Naive B cell (primary cell): Measurements from ENCODE around the gene HMGCS2. TPM values are rescaled to one million over a fixed set of nuclear protein-coding genes. Genes with fewer than 3 reads are reported as not detected.

Experiments
- ATAC-seq, 2 donors: fragments of 150-1000 bp; cut with Tn5 transposase; 2 replicates each; pipeline ENCODE4 v1.10.0; 2021; ENCODE audit warnings: low read depth in 2 of 2, mild to moderate bottlenecking in 2 of 2, moderate library complexity in 2 of 2
- DNase-seq: peaks from one replicate; pipeline ENCODE4 v3.0.0; 2022
- H3K27ac Mint-ChIP-seq, 6 donors: one replicate each; pipeline ENCODE4 v1.8.0; 2020 to 2022; ENCODE audit warnings: mild to moderate bottlenecking in 6 of 6, mixed read lengths in 6 of 6, moderate library complexity in 5 of 6, inconsistent platforms in 2 of 6
- H3K27me3 Mint-ChIP-seq, 3 donors: one replicate each; pipeline ENCODE4 v1.8.0; 2021 to 2022; ENCODE audit warnings: mixed read lengths in 3 of 3, mild to moderate bottlenecking in 1 of 3
- H3K36me3 Mint-ChIP-seq, 2 donors: one replicate each; pipeline ENCODE4 v1.8.0; 2020 to 2022; ENCODE audit warnings: mixed read lengths in 2 of 2, inconsistent platforms in 1 of 2, mild to moderate bottlenecking in 1 of 2
- H3K4me1 Mint-ChIP-seq, 3 donors: one replicate each; pipeline ENCODE4 v1.8.0; 2020 to 2022; ENCODE audit warnings: mixed read lengths in 3 of 3, inconsistent platforms in 1 of 3, mild to moderate bottlenecking in 1 of 3, moderate library complexity in 1 of 3
- H3K4me3 Mint-ChIP-seq, 8 donors: one replicate each; pipeline ENCODE4 v1.8.0; 2020 to 2022; ENCODE audit warnings: mild to moderate bottlenecking in 8 of 8, mixed read lengths in 8 of 8, moderate library complexity in 8 of 8, inconsistent platforms in 2 of 8
- H3K9me3 Mint-ChIP-seq, 7 donors: one replicate each; pipeline ENCODE4 v1.8.0; 2020 to 2022; ENCODE audit warnings: mixed read lengths in 7 of 7, mild to moderate bottlenecking in 5 of 7, inconsistent platforms in 2 of 7, moderate library complexity in 1 of 7
- polyA plus RNA-seq, 6 donors: library from polyadenylated mRNA; unstranded; fragments of 300-500 nt; fragmentation: Illumina TruSeq; gene quantifications; one replicate each; pipeline ENCODE4 v1.2.3, GENCODE V29; 2021; ENCODE audit warnings: low read depth in 6 of 6

The HMGCS2 gene
- polyA plus RNA-seq, 6 donors from 2014 or later: not detected

DNA sequence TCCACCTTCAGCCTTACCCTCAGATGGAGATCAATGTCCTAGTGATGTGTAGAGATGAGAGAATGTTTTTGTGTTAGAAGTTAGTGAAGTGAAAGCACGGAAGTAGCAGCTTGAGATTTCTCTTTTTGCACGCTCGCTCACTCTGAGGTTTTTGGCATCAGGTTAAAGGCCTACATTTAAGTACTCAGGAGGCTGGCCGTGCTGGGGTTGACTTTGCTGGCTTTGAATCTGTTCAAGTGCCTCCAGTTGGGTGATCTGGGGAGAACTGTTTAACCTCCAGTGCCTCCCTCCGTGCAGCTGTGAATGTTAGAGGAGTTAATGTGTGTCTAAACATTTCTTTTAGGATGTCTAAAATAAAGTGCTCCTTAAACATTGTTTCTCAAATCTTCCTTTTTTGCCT lies 43.1 kb downstream of the HMGCS2 start:
- DNase-seq (no peak), ATAC-seq (no peak)
- Mint-ChIP-seq H3K27me3 (no peaks in the 10 kb centered on the region), H3K4me3 (no peak overlapping the region), H3K9me3 (no peaks in the 10 kb centered on the region), H3K27ac (no peak overlapping the region), H3K36me3 (peaks cover 0 to 5% of the 10 kb centered on the region in 2 donors), H3K4me1 (peaks cover 5 to 10% (median 9%) of the 10 kb centered on the region in 3 donors)

DNA sequence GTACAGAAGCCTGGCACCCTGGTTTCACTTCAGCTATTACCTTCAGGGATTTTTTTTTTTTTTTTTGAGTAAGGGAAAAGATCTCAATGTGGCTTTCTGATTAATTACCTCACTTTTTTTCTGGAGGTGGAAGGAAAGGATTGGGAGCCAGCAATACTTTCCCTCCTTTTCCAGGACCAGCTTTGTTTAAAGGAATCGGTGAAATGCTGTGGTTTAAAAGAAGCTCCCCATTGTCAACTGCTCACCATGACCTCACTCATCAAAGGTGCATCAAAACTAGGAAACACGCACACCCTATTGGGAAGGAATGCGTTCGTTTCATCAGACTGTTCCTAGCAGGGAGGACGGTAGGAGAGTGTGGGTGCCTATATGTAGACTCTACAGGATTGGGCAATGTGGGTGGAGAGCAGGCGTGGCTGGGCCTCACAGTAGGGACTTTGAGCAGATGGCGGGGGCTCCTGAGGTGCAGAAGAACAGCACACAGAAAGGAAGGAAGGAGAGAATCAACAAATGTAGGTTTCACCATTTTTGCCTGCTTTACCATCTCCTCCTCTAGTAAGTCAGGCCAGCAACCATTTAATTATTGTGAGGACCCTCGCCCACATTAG lies 44.0 kb downstream of the HMGCS2 start:
- H3K27ac Mint-ChIP-seq: no peak overlapping the region
- peaks cover 0 to 5% of the 10 kb centered on the region in 2 donors for H3K36me3 Mint-ChIP-seq
- ATAC-seq: no peak

DNA sequence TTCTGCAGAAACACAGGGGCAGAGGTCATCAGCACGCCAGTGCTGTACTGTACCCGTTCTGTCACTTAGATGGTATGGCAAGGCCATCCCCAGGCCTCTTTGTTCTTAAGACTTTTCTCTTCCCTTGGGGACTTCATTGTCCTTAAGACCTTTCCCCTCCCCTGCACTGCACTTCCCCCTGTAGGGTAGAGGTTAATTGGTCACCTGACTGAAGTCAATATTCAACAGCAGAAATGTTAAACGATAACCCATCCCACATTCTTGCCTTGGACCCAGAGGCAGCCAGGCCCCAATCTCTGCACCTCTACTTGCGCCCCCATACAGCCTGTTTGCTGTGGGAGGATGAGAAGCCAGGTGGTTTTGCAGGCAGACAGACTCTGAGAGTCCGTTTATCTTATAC lies 46.8 kb downstream of the HMGCS2 start:
- Mint-ChIP-seq H3K9me3 (no peaks in the 10 kb centered on the region), H3K27me3 (no peaks in the 10 kb centered on the region), H3K27ac (no peak overlapping the region), H3K4me1 (no peaks in the 10 kb centered on the region), H3K36me3 (peaks cover 0 to 5% of the 10 kb centered on the region in 2 donors), H3K4me3 (no peak overlapping the region)
- DNase-seq: no peak
- ATAC-seq: no peak

More for the DNA sequence above, 44.0 kb downstream of the HMGCS2 start:
- Mint-ChIP-seq H3K4me3 (no peak overlapping the region), H3K27me3 (no peaks in the 10 kb centered on the region), H3K4me1 (peaks cover 5 to 10% (median 9%) of the 10 kb centered on the region in 3 donors), H3K9me3 (no peaks in the 10 kb centered on the region)
- DNase-seq: no peak

DNA sequence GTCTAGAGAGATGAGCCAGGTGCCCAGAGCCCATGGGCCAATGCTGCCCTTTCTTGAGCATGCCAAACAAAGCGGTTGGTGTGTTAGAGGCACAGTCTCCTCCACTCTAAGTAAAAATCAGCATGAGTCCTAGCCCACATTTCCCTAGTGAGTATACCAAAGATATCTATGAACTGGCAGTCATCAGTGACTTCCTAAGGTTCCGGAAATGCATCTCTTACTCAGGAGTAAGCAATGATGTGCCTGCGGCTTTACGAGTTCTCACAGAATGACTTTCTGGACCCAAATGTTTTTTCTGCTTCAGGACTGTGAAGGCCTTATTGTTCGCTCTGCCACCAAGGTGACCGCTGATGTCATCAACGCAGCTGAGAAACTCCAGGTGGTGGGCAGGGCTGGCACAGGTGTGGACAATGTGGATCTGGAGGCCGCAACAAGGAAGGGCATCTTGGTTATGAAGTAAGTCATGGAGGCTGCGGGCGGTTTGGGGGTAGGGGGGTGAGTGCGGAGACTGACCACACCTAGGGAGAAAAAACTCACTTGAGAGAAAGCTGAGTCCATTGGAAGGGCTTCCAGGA lies 47.8 kb downstream of the HMGCS2 start:
- H3K36me3 Mint-ChIP-seq: peaks cover 0 to 5% of the 10 kb centered on the region in 2 donors

DNA sequence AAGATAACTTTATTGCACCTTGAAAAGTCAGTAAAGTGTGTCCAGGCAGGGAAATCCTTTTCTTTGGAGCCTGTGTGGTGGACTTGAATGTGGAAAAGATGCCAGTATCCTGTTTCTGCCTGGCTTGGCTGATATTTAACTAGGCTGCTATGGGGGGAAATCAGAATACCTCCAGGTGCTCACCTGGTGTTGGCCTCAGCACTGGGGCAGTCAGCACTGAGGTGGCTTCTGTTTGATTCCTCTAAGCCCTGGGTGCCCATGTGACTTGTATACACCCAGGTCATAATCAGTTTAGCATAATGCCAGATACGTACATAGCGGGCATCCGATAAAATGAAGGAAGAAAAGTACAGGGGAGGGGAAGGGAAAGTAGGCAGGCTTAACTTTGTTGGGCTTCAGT lies 49.7 kb downstream of the HMGCS2 start:
- Mint-ChIP-seq H3K27ac (no peak overlapping the region), H3K36me3 (peaks cover 0 to 5% of the 10 kb centered on the region in 2 donors), H3K4me3 (no peak overlapping the region), H3K27me3 (peaks cover 0 to 5% (median 0%) of the 10 kb centered on the region in 3 donors), H3K9me3 (no peaks in the 10 kb centered on the region), H3K4me1 (peaks cover 0 to 11% (median 6%) of the 10 kb centered on the region in 3 donors)
- ATAC-seq (no peak), DNase-seq (no peak)

More for the DNA sequence above, 47.8 kb downstream of the HMGCS2 start:
- Mint-ChIP-seq H3K4me3 (no peak overlapping the region), H3K4me1 (peaks cover 0 to 5% (median under 1%) of the 10 kb centered on the region in 3 donors), H3K27ac (no peak overlapping the region), H3K27me3 (no peaks in the 10 kb centered on the region), H3K9me3 (no peaks in the 10 kb centered on the region)
- no peak for DNase-seq
- ATAC-seq: no peak

DNA sequence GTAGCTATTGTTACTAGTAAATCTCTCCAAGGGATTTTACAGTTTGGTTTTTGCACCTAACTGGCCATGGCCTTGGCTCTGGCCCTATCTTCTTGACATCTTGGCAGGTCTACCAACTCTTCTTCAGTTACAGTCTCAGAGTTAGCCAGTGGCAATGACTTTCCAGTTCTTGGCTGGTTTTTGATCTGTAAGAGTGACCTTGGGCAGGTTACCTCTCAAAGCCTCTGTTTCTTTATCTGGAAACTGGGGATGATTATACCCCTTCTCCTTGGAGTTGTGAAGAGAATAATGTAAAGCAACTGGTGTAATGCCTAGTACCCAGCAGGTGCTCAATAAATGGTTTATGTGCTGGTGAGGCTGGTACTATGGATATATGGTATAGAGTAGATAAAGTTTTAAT lies 50.3 kb downstream of the HMGCS2 start:
- no peak overlapping the region for H3K4me3 Mint-ChIP-seq
- H3K4me1 Mint-ChIP-seq: peaks cover 2 to 11% (median 6%) of the 10 kb centered on the region in 3 donors
- ATAC-seq: no peak

DNA sequence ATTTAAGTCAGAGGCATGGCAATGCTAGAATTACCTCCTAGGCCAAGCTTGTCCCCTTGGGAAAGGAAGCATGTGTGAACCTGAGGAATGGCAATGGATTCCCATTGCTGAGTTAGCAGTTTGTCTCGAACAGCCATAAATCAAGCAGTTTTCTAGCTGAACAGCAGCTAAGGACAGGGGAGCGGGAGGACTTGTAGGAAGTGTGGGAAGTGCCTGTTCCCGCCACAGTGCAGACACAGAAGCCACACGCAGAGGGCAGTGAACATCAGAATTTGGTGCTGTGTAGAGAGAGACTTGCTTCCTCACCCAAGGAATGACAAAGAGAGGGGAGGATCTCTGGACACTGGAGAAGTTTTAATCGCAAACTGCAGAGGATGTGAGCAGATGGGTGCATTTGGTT lies 53.2 kb downstream of the HMGCS2 start:
- H3K4me1 Mint-ChIP-seq: peaks cover 19 to 27% (median 20%) of the 10 kb centered on the region in 3 donors

More for the DNA sequence above, 50.3 kb downstream of the HMGCS2 start:
- H3K36me3 Mint-ChIP-seq: peaks cover 0 to 5% of the 10 kb centered on the region in 2 donors
- peaks cover 0 to 10% (median 3%) of the 10 kb centered on the region in 3 donors for H3K27me3 Mint-ChIP-seq
- DNase-seq: no peak
- H3K27ac Mint-ChIP-seq: no peak overlapping the region
- H3K9me3 Mint-ChIP-seq: no peaks in the 10 kb centered on the region

DNA sequence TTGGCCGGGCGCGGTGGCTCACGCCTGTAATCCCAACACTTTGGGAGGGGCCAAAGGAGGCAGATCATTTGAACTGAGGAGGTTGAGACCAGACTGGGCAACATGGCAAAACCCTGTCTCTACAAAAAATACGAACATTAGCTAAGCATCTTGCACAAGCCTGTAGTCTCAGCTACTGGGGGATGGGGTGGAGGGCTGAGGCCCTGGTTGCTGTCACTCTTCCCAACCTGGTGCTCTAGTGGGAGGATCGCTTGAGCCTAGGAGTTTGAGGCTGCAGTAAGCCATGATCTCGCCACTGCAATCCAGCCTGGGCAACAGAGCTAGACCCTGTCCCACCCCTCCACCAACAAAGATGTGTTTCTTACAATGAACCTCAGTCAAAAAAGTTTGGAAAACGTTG lies 54.1 kb downstream of the HMGCS2 start:
- H3K9me3 Mint-ChIP-seq: no peaks in the 10 kb centered on the region
- ATAC-seq (no peak), DNase-seq (no peak)
- H3K36me3 Mint-ChIP-seq: no peaks in the 10 kb centered on the region
- H3K4me1 Mint-ChIP-seq: peaks cover 19 to 27% (median 20%) of the 10 kb centered on the region in 3 donors
- H3K27ac Mint-ChIP-seq: peak overlapping the region in 1 of 6 donors; percentile 44
- peaks cover 4 to 24% (median 19%) of the 10 kb centered on the region in 3 donors for H3K27me3 Mint-ChIP-seq
- H3K4me3 Mint-ChIP-seq: no peak overlapping the region

More for the DNA sequence above, 53.2 kb downstream of the HMGCS2 start:
- Mint-ChIP-seq H3K9me3 (no peaks in the 10 kb centered on the region), H3K4me3 (no peak overlapping the region), H3K27ac (no peak overlapping the region), H3K27me3 (peaks cover 4 to 24% (median 13%) of the 10 kb centered on the region in 3 donors), H3K36me3 (no peaks in the 10 kb centered on the region)
- ATAC-seq (no peak), DNase-seq (no peak)

DNA sequence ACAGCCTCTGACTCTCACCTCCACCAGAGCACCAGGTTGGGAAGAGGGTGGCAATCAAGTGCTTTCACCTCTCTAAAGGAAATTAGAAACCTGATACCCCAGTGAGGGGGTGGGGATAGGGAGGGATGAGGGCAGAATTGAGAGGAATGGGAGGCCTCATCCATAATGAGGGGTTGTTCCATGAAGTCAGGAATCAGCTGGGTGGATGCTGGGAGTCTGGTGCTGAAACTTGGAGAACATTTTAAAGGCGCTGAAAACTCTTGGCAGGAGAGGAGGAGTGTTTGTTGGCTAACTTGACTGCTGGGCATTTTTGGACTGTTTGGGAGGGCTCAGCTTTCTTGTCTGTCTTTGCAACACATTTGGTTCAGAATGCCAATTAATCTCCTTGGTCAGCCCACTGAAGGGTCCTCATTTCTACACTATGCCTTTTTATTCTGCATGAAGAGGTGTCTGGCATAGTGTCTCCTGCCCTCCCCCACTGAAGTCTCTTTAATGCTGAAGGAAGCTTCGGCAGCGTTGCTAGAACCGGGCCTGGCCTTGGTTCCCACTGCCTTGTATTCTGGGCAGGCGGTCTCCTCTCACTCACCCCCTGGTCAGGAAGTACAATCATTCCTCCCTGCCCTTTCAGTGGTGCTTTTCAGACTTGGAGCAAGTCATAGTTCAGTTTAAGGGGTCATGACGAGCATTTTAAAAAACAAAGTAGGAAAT lies 54.8 kb downstream of the HMGCS2 start:
- ATAC-seq (no peak), DNase-seq (no peak)
- Mint-ChIP-seq H3K27ac (peak overlapping the region in 2 of 6 donors; percentile 23 to 74), H3K36me3 (no peaks in the 10 kb centered on the region), H3K4me1 (peaks cover 19 to 27% (median 20%) of the 10 kb centered on the region in 3 donors), H3K27me3 (peaks cover 4 to 24% (median 19%) of the 10 kb centered on the region in 3 donors), H3K4me3 (peak overlapping the region in 7 of 8 donors; percentile 70 to 95 (median 77)), H3K9me3 (no peaks in the 10 kb centered on the region)

DNA sequence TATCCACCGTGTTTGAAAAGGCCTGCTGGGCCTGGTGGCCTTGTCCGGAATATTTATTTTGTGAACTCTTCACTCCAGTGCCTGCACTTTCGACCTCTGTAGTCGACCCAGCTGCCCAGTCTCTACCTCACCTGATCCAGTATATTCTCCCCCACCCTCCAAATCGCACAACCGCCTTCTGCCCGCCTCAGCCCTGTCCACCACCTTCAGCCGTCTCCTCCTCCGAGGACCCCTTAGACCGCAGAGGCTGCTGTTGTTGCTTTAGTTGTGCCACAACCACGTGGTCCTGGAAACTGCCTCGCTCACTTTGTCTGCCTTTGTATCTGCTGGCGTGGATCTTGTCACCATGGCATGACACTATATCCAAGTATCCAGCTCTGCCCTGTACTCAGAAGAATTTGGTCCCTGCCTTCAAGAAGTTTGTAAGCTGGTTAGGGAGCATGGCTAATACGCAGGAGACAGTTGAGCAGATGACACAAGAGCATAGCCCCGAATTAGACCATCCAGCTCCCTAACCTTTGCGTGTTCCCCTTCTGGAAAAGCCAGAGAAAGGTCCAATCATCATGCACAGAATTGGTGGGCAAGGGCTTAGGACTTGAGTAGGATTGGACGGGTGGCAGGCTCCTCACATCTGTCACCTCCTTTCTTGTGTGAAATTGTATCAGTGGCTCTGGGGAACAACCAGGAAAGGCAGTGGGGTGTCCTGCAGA lies 55.5 kb downstream of the HMGCS2 start:
- H3K36me3 Mint-ChIP-seq: no peaks in the 10 kb centered on the region
- H3K4me1 Mint-ChIP-seq: peaks cover 19 to 27% (median 20%) of the 10 kb centered on the region in 3 donors
- no peak for ATAC-seq
- no peak for DNase-seq
- no peaks in the 10 kb centered on the region for H3K9me3 Mint-ChIP-seq
- peaks cover 4 to 30% (median 19%) of the 10 kb centered on the region in 3 donors for H3K27me3 Mint-ChIP-seq
- H3K4me3 Mint-ChIP-seq: peak overlapping the region; percentile 70 to 95 (median 77)
- H3K27ac Mint-ChIP-seq: peak overlapping the region in 2 of 6 donors; percentile 22 to 74

DNA sequence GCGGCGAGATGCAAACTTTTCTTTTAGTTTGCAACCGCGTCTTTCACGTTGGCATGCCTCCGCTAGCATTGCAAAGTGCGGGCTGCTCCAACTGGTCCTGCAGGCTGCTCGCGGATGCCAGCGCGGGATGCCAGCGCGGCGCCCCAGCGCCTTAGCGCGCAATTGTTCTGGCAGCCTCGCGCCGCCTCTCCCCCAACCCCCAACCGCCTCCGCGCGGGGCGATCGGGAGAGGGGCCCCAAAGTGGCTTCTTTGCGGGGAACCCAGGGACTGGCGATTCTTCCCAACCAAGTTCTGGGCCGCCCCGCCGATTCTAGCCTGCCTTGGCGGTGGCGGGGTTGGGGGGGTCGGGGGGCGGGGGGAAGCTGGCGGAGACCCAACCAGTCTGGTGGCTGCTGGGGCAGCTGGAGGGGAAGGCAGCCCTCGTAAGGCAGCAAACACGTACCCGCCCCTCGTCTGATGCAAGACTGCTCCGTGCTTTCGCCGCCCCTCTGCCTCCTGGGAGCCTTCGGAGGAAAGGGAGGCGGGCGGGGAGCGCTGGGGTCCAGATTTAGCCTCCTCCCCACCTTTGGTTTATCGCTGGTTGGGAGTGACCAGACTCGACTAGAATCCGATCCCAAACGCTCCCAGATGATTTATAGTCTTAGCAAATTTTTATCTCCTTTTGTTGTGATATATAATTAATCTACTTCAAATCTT lies 56.2 kb downstream of the HMGCS2 start:
- Mint-ChIP-seq H3K27ac (peak overlapping the region in 2 of 6 donors; percentile 22 to 74), H3K4me3 (peak overlapping the region; percentile 85 to 95 (median 93)), H3K4me1 (peaks cover 19 to 27% (median 20%) of the 10 kb centered on the region in 3 donors), H3K36me3 (no peaks in the 10 kb centered on the region), H3K27me3 (peaks cover 4 to 30% (median 25%) of the 10 kb centered on the region in 3 donors), H3K9me3 (no peaks in the 10 kb centered on the region)
- peak; percentile 62 to 65 for ATAC-seq
- no peak for DNase-seq

DNA sequence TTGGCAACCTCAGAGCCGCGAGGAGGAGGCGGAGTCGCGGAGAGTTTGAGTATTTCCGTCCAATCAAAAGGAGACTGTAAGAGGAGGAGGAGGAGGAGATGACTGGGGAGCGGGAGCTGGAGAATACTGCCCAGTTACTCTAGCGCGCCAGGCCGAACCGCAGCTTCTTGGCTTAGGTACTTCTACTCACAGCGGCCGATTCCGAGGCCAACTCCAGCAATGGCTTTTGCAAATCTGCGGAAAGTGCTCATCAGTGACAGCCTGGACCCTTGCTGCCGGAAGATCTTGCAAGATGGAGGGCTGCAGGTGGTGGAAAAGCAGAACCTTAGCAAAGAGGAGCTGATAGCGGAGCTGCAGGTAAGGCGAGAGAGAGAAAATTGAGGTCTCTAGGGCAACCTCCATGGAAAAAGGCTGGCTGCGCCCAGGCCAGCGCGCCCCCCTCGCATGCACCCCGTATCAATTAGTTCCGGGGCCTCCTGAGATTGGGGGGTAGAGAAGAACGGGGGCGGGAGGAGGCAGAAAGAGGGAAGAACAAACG lies 56.8 kb downstream of the HMGCS2 start, which contains the start of gene PHGDH:
TSS of gene PHGDH (plus strand) at position 131 of the 538 bp plus-strand sequence. CDS start at position 220, 89 bp downstream.
- Mint-ChIP-seq H3K9me3 (peaks cover 0 to 3% (median 0%) of the 10 kb centered on the region in 7 donors), H3K36me3 (peaks cover 0 to 3% of the 10 kb centered on the region in 2 donors), H3K4me1 (peaks cover 19 to 27% (median 20%) of the 10 kb centered on the region in 3 donors), H3K4me3 (peak within 1 kb of the TSS; percentile 85 to 95 (median 93)), H3K27me3 (peaks cover 4 to 30% (median 27%) of the 10 kb centered on the region in 3 donors), H3K27ac (peak within 1 kb of the TSS in 3 of 6 donors; percentile 49 to 88 (median 77))
- ATAC-seq (peak; percentile 66 to 68), DNase-seq (peak; percentile 17)
